GM21737 (cell line): Measurements from ENCODE around the gene INCA1.
"Not testable (repeated sequence)": the region's sequence is repeated elsewhere in the genome, so short reads cannot be mapped to it uniquely, and the experiment has no call there.

ENCODE experiments used
- ATAC-seq: cut with Tn5 transposase; IDR thresholded peaks from one replicate; pipeline ENCODE4 v1.9.1; 2021; ENCODE audit warnings: mild to moderate bottlenecking, moderate library complexity; ENCODE audit not compliant: unreplicated experiment

Gene INCA1

GRCh38 chr17:4997302-4998026 is at the start of gene INCA1, which contains the start of gene KIF1C:
Gene INCA1 (minus strand): TSS chr17:4997522. CDS start chr17:4994437, 3,085 bp downstream.
Gene KIF1C (plus strand): TSS chr17:4997950. CDS start chr17:5000247, 2,297 bp downstream.
- peak; percentile 74 for ATAC-seq

GRCh38 chr17:5045496-5045895 is 48.2 kb upstream of the INCA1 start:
- ATAC-seq = no peak

GRCh38 chr17:5044630-5045029 is 47.3 kb upstream of the INCA1 start:
- ATAC-seq = no peak

GRCh38 chr17:5043524-5043923 is 46.2 kb upstream of the INCA1 start:
- no peak for ATAC-seq

GRCh38 chr17:5042157-5043022 is 45.1 kb upstream of the INCA1 start:
- no peak for ATAC-seq

GRCh38 chr17:5035315-5035714 is 38.0 kb upstream of the INCA1 start, which contains the start of gene SLC52A1:
Gene SLC52A1 (minus strand): TSS chr17:5035426. CDS start chr17:5034606, 820 bp downstream.
- ATAC-seq = no peak

GRCh38 chr17:5034651-5035050 is 37.3 kb upstream of the INCA1 start:
- ATAC-seq = no peak

GRCh38 chr17:5034063-5034462 is 36.7 kb upstream of the INCA1 start:
- ATAC-seq = no peak

GRCh38 chr17:5033352-5034015 is 36.2 kb upstream of the INCA1 start:
- no peak for ATAC-seq

GRCh38 chr17:5032865-5033264 is 35.5 kb upstream of the INCA1 start:
- ATAC-seq = no peak

- peak; percentile 63 for ATAC-seq
Observed at GRCh38 chr17:5031365-5032082, 34.2 kb upstream of the INCA1 start.

- not testable (repeated sequence) for ATAC-seq
Observed at GRCh38 chr17:5030168-5030567, 32.8 kb upstream of the INCA1 start.

GRCh38 chr17:5027916-5028315 is 30.6 kb upstream of the INCA1 start:
- no peak for ATAC-seq

GRCh38 chr17:5027299-5027698 is 30.0 kb upstream of the INCA1 start:
- no peak for ATAC-seq

GRCh38 chr17:5024604-5025003 is 27.3 kb upstream of the INCA1 start:
- ATAC-seq = no peak

- no peak for ATAC-seq
Observed at GRCh38 chr17:5023588-5024147, 26.3 kb upstream of the INCA1 start.

GRCh38 chr17:5022171-5022711 is 24.9 kb upstream of the INCA1 start:
- ATAC-seq = no peak

GRCh38 chr17:5020502-5021023 is 23.2 kb upstream of the INCA1 start:
- no peak for ATAC-seq

- ATAC-seq = no peak
Observed at GRCh38 chr17:5019475-5019956, 22.2 kb upstream of the INCA1 start.

- no peak for ATAC-seq
Observed at GRCh38 chr17:5014357-5014756, 17.0 kb upstream of the INCA1 start.
